GM13977 (cell line): ENCODE measurements around the gene C2orf15.

Experiments
- DNase-seq: peaks from one replicate; pipeline ENCODE4 v3.0.0; 2012; ENCODE audit warnings: low spot score
- CTCF ChIP-seq: IDR thresholded peaks from 2 replicates; pipeline ENCODE4 v1.5.1; 2012; ENCODE audit warnings: mild to moderate bottlenecking, control low read depth; ENCODE audit not compliant: insufficient read depth; ENCODE audit errors: extremely low read depth, missing control alignments
- in situ Hi-C: fragments of 300-500 bp; cut with MboI; formaldehyde crosslinking; loops from one replicate; pipeline ENCODE4 v1.12.0; 2022; ENCODE audit warnings: low sequenced_read_pairs, low pct_unique_long_range_greater_than_20kb, mixed read lengths, inconsistent platforms; ENCODE audit not compliant: unreplicated experiment

C2orf15 gene

GRCh38 chr2:99150706-99151105, 9.2 kb downstream of the C2orf15 start:
- no peak for TF ChIP-seq CTCF
- in situ Hi-C loops = no loop called here
- no peak for DNase-seq

GRCh38 chr2:99152199-99152895, 10.8 kb downstream of the C2orf15 start:
- no peak for DNase-seq
- in situ Hi-C loops = no loop called here
- no peak for TF ChIP-seq CTCF

DNA sequence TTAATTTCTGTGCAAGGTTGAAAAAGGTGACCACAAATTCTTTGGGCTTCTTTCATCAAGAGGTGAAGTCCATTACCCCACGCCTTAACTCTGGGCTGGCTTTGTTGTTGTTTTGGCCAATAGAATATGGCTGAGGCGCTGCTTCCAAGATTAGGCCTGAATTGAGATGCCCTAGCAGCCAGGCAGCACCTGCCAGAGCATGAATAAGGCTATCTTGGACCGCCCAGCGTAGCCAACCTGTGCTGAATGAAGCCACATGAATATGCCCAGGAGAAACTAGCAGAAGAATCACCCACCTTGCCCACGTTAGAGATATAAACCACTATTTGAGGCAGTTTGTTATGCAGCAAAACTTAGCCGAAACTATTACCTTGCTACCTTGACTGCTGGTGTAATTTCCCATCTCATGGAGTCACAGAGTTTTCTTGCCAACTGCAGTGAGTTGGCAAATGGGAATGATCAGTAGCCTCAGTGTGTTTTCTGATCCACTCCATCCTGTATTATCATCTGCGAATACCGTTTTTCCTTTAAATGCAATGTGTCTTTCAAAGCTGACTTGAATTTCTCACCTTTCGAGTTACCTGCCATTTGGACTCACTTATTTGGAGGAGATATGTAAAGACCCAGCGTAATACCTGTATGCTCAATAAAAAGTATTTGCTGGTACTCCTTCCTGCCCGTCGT, 12.6 kb downstream of the C2orf15 start:
- no peak for TF ChIP-seq CTCF
- in situ Hi-C loops = no loop called here
- DNase-seq = no peak

DNA sequence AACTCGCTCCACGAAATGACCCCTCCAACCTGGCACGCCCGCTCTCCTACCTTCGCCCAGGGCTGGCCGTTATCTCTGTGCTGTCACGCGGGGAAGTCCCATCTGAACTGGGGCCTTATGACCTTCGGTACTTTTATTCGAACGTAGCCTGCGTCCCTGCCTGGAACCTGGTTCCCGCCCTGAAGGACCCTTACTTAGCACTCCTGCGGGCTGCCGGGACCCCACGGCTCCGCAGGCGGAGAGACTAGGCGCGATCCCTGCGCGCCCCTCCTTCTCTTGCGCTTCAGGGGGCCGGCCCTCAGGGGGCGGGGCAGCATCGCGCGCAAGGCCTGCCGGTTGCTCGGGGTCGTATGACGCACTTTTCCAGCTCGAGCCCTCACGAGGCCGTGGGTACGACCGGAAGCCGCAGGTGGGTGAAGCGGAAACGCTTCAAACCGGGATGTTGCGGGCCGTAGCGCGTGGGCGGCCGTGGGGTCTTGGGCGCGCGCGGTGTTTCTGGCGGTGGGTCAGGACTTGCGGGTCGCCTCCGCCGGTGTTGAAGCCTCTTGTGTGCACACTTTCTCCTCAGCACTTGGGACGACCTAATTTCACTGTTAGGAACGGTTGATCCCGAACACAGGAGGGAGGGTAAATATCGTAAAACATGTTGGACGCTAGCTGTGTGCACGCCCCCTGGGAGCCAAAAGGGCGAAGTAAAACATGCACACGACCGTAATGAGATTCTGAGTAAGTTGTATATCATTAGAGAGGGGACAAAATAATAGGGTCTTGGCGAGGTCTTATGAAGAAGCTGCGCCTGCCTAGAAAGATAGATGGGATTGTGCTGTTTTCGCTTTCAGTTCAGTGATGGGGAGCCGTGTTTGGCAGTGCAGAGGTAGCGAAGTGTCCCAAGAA, 13.4 kb downstream of the C2orf15 start, which contains the start of the genes LIPT1 and TSGA10:
Gene LIPT1 (plus strand): TSS at position 325 of the 894 bp plus-strand sequence. CDS start 6,991 bp downstream, outside the sequence.
Gene TSGA10 (minus strand): TSS at position 300 of the 894 bp plus-strand sequence. CDS start 45,503 bp downstream, outside the sequence.
- in situ Hi-C loops = no loop called here
- DNase-seq = peak; percentile 92
- TF ChIP-seq CTCF = no peak

DNA sequence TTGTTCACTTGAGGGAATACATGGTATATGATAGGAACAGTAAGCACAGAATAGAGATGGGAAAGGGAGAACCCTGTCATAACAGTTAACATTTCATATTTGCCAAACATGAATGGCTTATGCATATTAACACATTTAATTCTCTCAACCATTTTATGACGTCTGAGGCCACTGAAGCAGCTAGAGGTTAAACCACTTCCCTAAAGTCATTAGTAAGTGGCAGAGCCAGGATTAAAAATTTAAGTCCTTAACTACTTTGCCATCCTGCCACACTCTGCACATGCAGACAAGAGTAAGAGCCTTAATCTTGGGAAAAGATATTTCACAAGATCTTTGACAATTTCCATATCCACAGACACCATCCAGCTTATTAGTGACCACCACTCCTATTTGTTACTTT, 15.4 kb downstream of the C2orf15 start:
- in situ Hi-C loops = no loop called here
- DNase-seq = no peak
- TF ChIP-seq CTCF = no peak

GRCh38 chr2:99158599-99158998, 17.1 kb downstream of the C2orf15 start:
- peak; percentile 26 for TF ChIP-seq CTCF
- in situ Hi-C loops = no loop called here
- DNase-seq = no peak
